Hepatocyte (in vitro differentiated cells): ENCODE results near the gene LEMD2. TPM values are rescaled to one million over a fixed set of nuclear protein-coding genes. Genes with fewer than 3 reads are reported as not detected.
A peak's percentile ranks its signal among the peaks of the same experiment; 100 is the strongest.

Source experiments
- DNase-seq: peaks from one replicate; pipeline ENCODE4 v3.0.0-alpha.2; 2016; ENCODE audit warnings: low spot score
- H2AFZ ChIP-seq: fragments of 200-600 bp; sonication (generic); 2 replicates; pipeline ENCODE4 v1.6.0; 2016; ENCODE audit warnings: antibody characterized with exemption, mild to moderate bottlenecking
- H3K27ac ChIP-seq: fragments of 200-600 bp; sonication (generic); 2 replicates; pipeline ENCODE4 v1.5.1; 2016; ENCODE audit warnings: mild to moderate bottlenecking
- H3K27me3 ChIP-seq: fragments of 200-600 bp; sonication (generic); 2 replicates; pipeline ENCODE4 v1.6.1; 2016
- H3K36me3 ChIP-seq: fragments of 200-600 bp; sonication (generic); replicated peaks from 2 replicates; pipeline ENCODE4 v1.5.1; 2016; ENCODE audit warnings: low read depth; ENCODE audit not compliant: insufficient read depth
- H3K4me1 ChIP-seq: fragments of 200-600 bp; sonication (generic); 2 replicates; pipeline ENCODE4 v1.5.1; 2016; ENCODE audit warnings: mild to moderate bottlenecking, moderate library complexity; ENCODE audit not compliant: insufficient read depth
- H3K4me2 ChIP-seq: fragments of 200-600 bp; sonication (generic); 2 replicates; pipeline ENCODE4 v1.6.0; 2016
- H3K4me3 ChIP-seq: fragments of 200-600 bp; sonication (generic); 2 replicates; pipeline ENCODE4 v1.5.1; 2016; ENCODE audit warnings: mild to moderate bottlenecking
- H3K79me2 ChIP-seq: fragments of 200-600 bp; sonication (generic); 2 replicates; pipeline ENCODE4 v1.6.0; 2017; ENCODE audit warnings: mild to moderate bottlenecking
- H3K9me2 ChIP-seq: fragments of 200-600 bp; sonication (generic); replicated peaks from 2 replicates; pipeline ENCODE4 v1.6.0; 2017; ENCODE audit warnings: mild to moderate bottlenecking; ENCODE audit not compliant: insufficient read depth
- H3K9me3 ChIP-seq: fragments of 200-600 bp; sonication (generic); 2 replicates; pipeline ENCODE4 v1.5.1; 2016; ENCODE audit warnings: low read depth, mild to moderate bottlenecking
- H4K20me1 ChIP-seq: fragments of 200-600 bp; sonication (generic); 2 replicates; pipeline ENCODE4 v1.6.0; 2016; ENCODE audit warnings: mild to moderate bottlenecking; ENCODE audit not compliant: insufficient read depth, poor library complexity, severe bottlenecking
- CTCF ChIP-seq: fragments of 200-600 bp; sonication (generic); IDR thresholded peaks from 2 replicates; pipeline ENCODE4 v1.5.1; 2016; ENCODE audit warnings: antibody characterized with exemption, mild to moderate bottlenecking; ENCODE audit not compliant: poor library complexity
- EZH2 ChIP-seq: fragments of 200-600 bp; sonication (generic); IDR thresholded peaks from 2 replicates; pipeline ENCODE4 v1.6.1; 2016; ENCODE audit warnings: antibody characterized with exemption, mild to moderate bottlenecking, borderline replicate concordance
- EZH2phosphoT487 ChIP-seq: fragments of 200-600 bp; sonication (generic); IDR thresholded peaks from one replicate; pipeline ENCODE4 v1.6.1; 2018; ENCODE audit warnings: antibody characterized with exemption, mild to moderate bottlenecking, low read depth, moderate library complexity; ENCODE audit not compliant: unreplicated experiment, severe bottlenecking
- WGBS: methylation state at CpG from one replicate; pipeline ENCODE4 v1.1.6; 2016; ENCODE audit warnings: low lambda C conversion rate; ENCODE audit errors: missing lambda C conversion rate; 5-methylcytosine and 5-hydroxymethylcytosine counted together
- polyA plus RNA-seq: library from polyadenylated mRNA; unstranded; fragments of >200 nt; fragmentation: Nextera tagmentation; extraction: Ambion mirVana; gene quantifications from 2 replicates; pipeline ENCODE4 v1.2.1, GENCODE V29; 2016
- total RNA-seq: library from RNA; depleted of rRNA; stranded (reverse); fragments of >200 nt; gene quantifications from 2 replicates; pipeline ENCODE4 v1.2.3, GENCODE V29; 2014

The LEMD2 gene
- total and polyA plus RNA-seq, 2 experiments from 2014 or later = 38.1 to 66.3 TPM

- no peak overlapping the region for H3K4me2 ChIP-seq
- peaks cover 20% of the 10 kb centered on the region for H3K4me1 ChIP-seq
- no peak for DNase-seq
- 100% methylated on average over 2 of the region's 2 CpGs for WGBS
- no peak for TF ChIP-seq EZH2phosphoT487
- TF ChIP-seq CTCF = no peak
- no peak for TF ChIP-seq EZH2
- no peak overlapping the region for H3K27ac ChIP-seq
- no peaks in the 10 kb centered on the region for H3K36me3 ChIP-seq
- no peaks in the 10 kb centered on the region for H3K27me3 ChIP-seq
- H3K9me2 ChIP-seq = no peaks in the 10 kb centered on the region
- no peak overlapping the region for H2AFZ ChIP-seq
- no peaks in the 10 kb centered on the region for H3K9me3 ChIP-seq
- H3K4me3 ChIP-seq = no peak overlapping the region
- H3K79me2 ChIP-seq = no peaks in the 10 kb centered on the region
- no peaks in the 10 kb centered on the region for H4K20me1 ChIP-seq
Observed at GRCh38 chr6:33823806-33824205, 34.9 kb upstream of the LEMD2 start.

- peaks cover 9% of the 10 kb centered on the region for H3K4me1 ChIP-seq
- no peaks in the 10 kb centered on the region for H3K79me2 ChIP-seq
- H3K27ac ChIP-seq = no peak overlapping the region
- 67% methylated on average over 10 of the region's 10 CpGs for WGBS
- H3K4me2 ChIP-seq = no peak overlapping the region
- H3K27me3 ChIP-seq = no peaks in the 10 kb centered on the region
- TF ChIP-seq CTCF (peak; percentile 8), EZH2 (no peak), EZH2phosphoT487 (no peak)
- no peaks in the 10 kb centered on the region for H3K36me3 ChIP-seq
- H2AFZ ChIP-seq = no peak overlapping the region
- H4K20me1 ChIP-seq = no peaks in the 10 kb centered on the region
- no peak for DNase-seq
- H3K9me3 ChIP-seq = no peaks in the 10 kb centered on the region
- no peak overlapping the region for H3K4me3 ChIP-seq
- no peaks in the 10 kb centered on the region for H3K9me2 ChIP-seq
Observed at GRCh38 chr6:33822575-33823395, 33.9 kb upstream of the LEMD2 start.

GRCh38 chr6:33820784-33821520 is 32.0 kb upstream of the LEMD2 start:
- H3K27ac ChIP-seq = no peak overlapping the region
- H3K4me2 ChIP-seq = no peak overlapping the region
- WGBS = 77% methylated on average over 7 of the region's 7 CpGs
- TF ChIP-seq EZH2phosphoT487 (no peak), CTCF (no peak), EZH2 (no peak)
- no peak overlapping the region for H3K4me3 ChIP-seq
- no peak for DNase-seq
- H3K36me3 ChIP-seq = no peaks in the 10 kb centered on the region
- H2AFZ ChIP-seq = no peak overlapping the region
- H3K27me3 ChIP-seq = no peaks in the 10 kb centered on the region
- no peaks in the 10 kb centered on the region for H3K9me2 ChIP-seq
- H3K4me1 ChIP-seq = no peaks in the 10 kb centered on the region
- H4K20me1 ChIP-seq = no peaks in the 10 kb centered on the region
- no peaks in the 10 kb centered on the region for H3K79me2 ChIP-seq
- H3K9me3 ChIP-seq = no peaks in the 10 kb centered on the region
